Measurements from ENCODE around the gene SERF2. TPM values are rescaled to one million over a fixed set of nuclear protein-coding genes. Genes with fewer than 3 reads are reported as not detected.
"Not testable (repeated sequence)": the region's sequence is repeated elsewhere in the genome, so short reads cannot be mapped to it uniquely, and the experiment has no call there.

The SERF2 gene
- total RNA-seq, 1 donor from 2014 or later = 598 TPM

- Mint-ChIP-seq H3K36me3 (ENCODE audit: low read depth) (peaks cover 51% of the 10 kb centered on the region), H3K9me3 (no peaks in the 10 kb centered on the region), H3K4me3 (ENCODE audit: low read depth) (peak overlapping the region; percentile 92), H3K4me1 (ENCODE audit: low read depth) (peaks cover 32% of the 10 kb centered on the region), H3K27me3 (ENCODE audit: low read depth) (no peaks in the 10 kb centered on the region), H3K27ac (peak overlapping the region; percentile 94)
- intact Hi-C loops (cut with micrococcal nuclease) = loop anchor here (10.0 kb wide), 2 partner anchors 709 to 899 kb away; partner anchors contain the start of gene EIF3J
- DNase-seq (ENCODE audit: low spot score) = no peak
Measured at GRCh38 chr15:43826029-43826507, 33.9 kb downstream of the SERF2 start.

- Mint-ChIP-seq H3K4me3 (ENCODE audit: low read depth) (peak within 1 kb of the TSS; percentile 92), H3K4me1 (ENCODE audit: low read depth) (peaks cover 29% of the 10 kb centered on the region), H3K27ac (peak within 1 kb of the TSS; percentile 94), H3K9me3 (no peaks in the 10 kb centered on the region), H3K36me3 (ENCODE audit: low read depth) (peaks cover 50% of the 10 kb centered on the region), H3K27me3 (ENCODE audit: low read depth) (no peaks in the 10 kb centered on the region)
- peak; percentile 77 for DNase-seq (ENCODE audit: low spot score)
- intact Hi-C loops (cut with micrococcal nuclease) = loop anchor here (10.0 kb wide), 2 partner anchors 708 to 898 kb away; partner anchors contain the start of gene EIF3J
Measured at GRCh38 chr15:43826508-43827341, 34.6 kb downstream of the SERF2 start, which contains the start of gene WDR76. WDR76 (plus strand) TSS chr15:43827002; CDS start chr15:43827033, 31 bp downstream.

GRCh38 chr15:43828061-43828657, 36.0 kb downstream of the SERF2 start:
- Mint-ChIP-seq H3K36me3 (ENCODE audit: low read depth) (peaks cover 55% of the 10 kb centered on the region), H3K4me3 (ENCODE audit: low read depth) (peak overlapping the region; percentile 92), H3K27me3 (ENCODE audit: low read depth) (no peaks in the 10 kb centered on the region), H3K27ac (peak overlapping the region; percentile 94), H3K4me1 (ENCODE audit: low read depth) (peaks cover 31% of the 10 kb centered on the region), H3K9me3 (no peaks in the 10 kb centered on the region)
- intact Hi-C loops (cut with micrococcal nuclease) = loop anchor here (10.0 kb wide), 2 partner anchors 707 to 897 kb away; partner anchors contain the start of gene EIF3J
- no peak for DNase-seq (ENCODE audit: low spot score)

- Mint-ChIP-seq H3K4me1 (ENCODE audit: low read depth) (peaks cover 29% of the 10 kb centered on the region), H3K4me3 (ENCODE audit: low read depth) (peak overlapping the region; percentile 92), H3K27ac (peak overlapping the region; percentile 78), H3K36me3 (ENCODE audit: low read depth) (peaks cover 61% of the 10 kb centered on the region)
- DNase-seq (ENCODE audit: low spot score); H3K9me3 Mint-ChIP-seq; H3K27me3 Mint-ChIP-seq (ENCODE audit: low read depth): not testable (repeated sequence)
- intact Hi-C loops (cut with micrococcal nuclease) = loop anchor here (10.0 kb wide), 2 partner anchors 705 to 895 kb away; partner anchors contain the start of gene EIF3J
Measured at GRCh38 chr15:43829951-43830540, 37.9 kb downstream of the SERF2 start.

- Mint-ChIP-seq H3K36me3 (ENCODE audit: low read depth) (peaks cover 66% of the 10 kb centered on the region), H3K4me3 (ENCODE audit: low read depth) (peak overlapping the region; percentile 1), H3K4me1 (ENCODE audit: low read depth) (peaks cover 27% of the 10 kb centered on the region)
- H3K9me3 Mint-ChIP-seq; DNase-seq (ENCODE audit: low spot score); intact Hi-C loops (cut with micrococcal nuclease); H3K27me3 Mint-ChIP-seq (ENCODE audit: low read depth); H3K27ac Mint-ChIP-seq: not testable (repeated sequence)
Measured at GRCh38 chr15:43830691-43831275, 38.7 kb downstream of the SERF2 start.

GRCh38 chr15:43831519-43832052, 39.5 kb downstream of the SERF2 start:
- Mint-ChIP-seq H3K4me1 (ENCODE audit: low read depth) (peaks cover 29% of the 10 kb centered on the region), H3K36me3 (ENCODE audit: low read depth) (peaks cover 74% of the 10 kb centered on the region), H3K27ac (peak overlapping the region; percentile 56), H3K4me3 (ENCODE audit: low read depth) (peak overlapping the region; percentile 57)
- H3K27me3 Mint-ChIP-seq (ENCODE audit: low read depth); DNase-seq (ENCODE audit: low spot score); H3K9me3 Mint-ChIP-seq; intact Hi-C loops (cut with micrococcal nuclease): not testable (repeated sequence)

GRCh38 chr15:43832485-43832884, 40.4 kb downstream of the SERF2 start:
- Mint-ChIP-seq H3K4me3 (ENCODE audit: low read depth) (peak overlapping the region; percentile 57), H3K4me1 (ENCODE audit: low read depth) (peaks cover 31% of the 10 kb centered on the region)

GRCh38 chr15:43845421-43845820, 53.3 kb downstream of the SERF2 start:
- no peaks in the 10 kb centered on the region for H3K27me3 Mint-ChIP-seq (ENCODE audit: low read depth)
- intact Hi-C loops (cut with micrococcal nuclease) = no loop called here
- no peak overlapping the region for H3K4me3 Mint-ChIP-seq (ENCODE audit: low read depth)
- no peak for DNase-seq (ENCODE audit: low spot score)
- H3K36me3 Mint-ChIP-seq (ENCODE audit: low read depth) = peaks cover 56% of the 10 kb centered on the region
- no peak overlapping the region for H3K27ac Mint-ChIP-seq
- no peaks in the 10 kb centered on the region for H3K9me3 Mint-ChIP-seq
- peaks cover 1% of the 10 kb centered on the region for H3K4me1 Mint-ChIP-seq (ENCODE audit: low read depth)

More at GRCh38 chr15:43832485-43832884, 40.4 kb downstream of the SERF2 start:
- DNase-seq (ENCODE audit: low spot score); H3K27ac Mint-ChIP-seq; H3K9me3 Mint-ChIP-seq; H3K27me3 Mint-ChIP-seq (ENCODE audit: low read depth); intact Hi-C loops (cut with micrococcal nuclease): not testable (repeated sequence)
- H3K36me3 Mint-ChIP-seq (ENCODE audit: low read depth) = peaks cover 73% of the 10 kb centered on the region

Other genes with a start within 250 kb of the SERF2 start
- 62.4 and 71.6 TPM in 2 replicates for gene PPIP5K1, start 202.1 kb upstream of the SERF2 start, total RNA-seq
- gene CKMT1B, start 198.3 kb upstream of the SERF2 start, total RNA-seq = 0.32 and 0.53 TPM in 2 replicates
- gene STRC, start 173.5 kb upstream of the SERF2 start, total RNA-seq = 0.30 and 0.55 TPM in 2 replicates
- 8.3 and 9.8 TPM in 2 replicates for gene CATSPER2, start 143.5 kb upstream of the SERF2 start, total RNA-seq
- 0.11 and 0.48 TPM in 2 replicates for gene CKMT1A, start 98.5 kb upstream of the SERF2 start, total RNA-seq
- gene PDIA3, start 45.9 kb upstream of the SERF2 start, total RNA-seq = 370 and 384 TPM in 2 replicates
- 1.0 and 1.3 TPM in 2 replicates for gene ELL3, start 15.4 kb upstream of the SERF2 start, total RNA-seq
- gene SERINC4, start 7.9 kb downstream of the SERF2 start, total RNA-seq = 0.28 and 0.57 TPM in 2 replicates
- gene HYPK, start 8.3 kb downstream of the SERF2 start, total RNA-seq = 23.6 and 24.3 TPM in 2 replicates
- 43.7 and 44.3 TPM in 2 replicates for gene MFAP1, start 32.4 kb downstream of the SERF2 start, total RNA-seq
- gene WDR76, start 34.7 kb downstream of the SERF2 start, total RNA-seq = 67.8 and 71.0 TPM in 2 replicates

All from activated T-helper 2 cell treated with anti-CD3 and anti-CD28 coated beads, Interferon-gamma antibody, Interleukin-2, Interleukin-4, amounts not matched to agents 10 μg/mL and 5 μg/mL and 100 μg/mL, durations not matched to agents 14 hours and 24 hours and 36 hours (primary cell).